Measurements from ENCODE around the gene ZNF546. TPM values are rescaled to one million over a fixed set of nuclear protein-coding genes. Genes with fewer than 3 reads are reported as not detected.
"Not testable (repeated sequence)": the region's sequence is repeated elsewhere in the genome, so short reads cannot be mapped to it uniquely, and the experiment has no call there.

Gene ZNF546
- total RNA-seq, 1 experiment from 2014 or later = 2.9 TPM

- DNase-seq (ENCODE audit: low read depth in 1 of 2, low spot score in 2 of 2) = peak; percentile 55 to 83
- 0 out of 2 replicates have a peak, but pooled peaks cover 5% of the 10 kb centered on the region for H3K36me3 ChIP-seq
- peak overlapping the region; percentile 51 for H3K4me3 ChIP-seq
- no peaks in the 10 kb centered on the region for H3K27me3 ChIP-seq (replicated peaks)
- H3K4me1 ChIP-seq (replicated peaks) = peaks cover 8% of the 10 kb centered on the region
- 0 out of 2 replicates have a peak, but pooled peaks cover 8% of the 10 kb centered on the region for H3K9me3 ChIP-seq (replicated peaks)
- peak overlapping the region; percentile 53 for H3K27ac ChIP-seq
Measured at GRCh38 chr19:39996218-39996810, 546 bp upstream of the ZNF546 start.

GRCh38 chr19:39997638-39998216, 867 bp downstream of the ZNF546 start:
- Histone ChIP-seq H3K36me3 (0 out of 2 replicates have a peak, but pooled peaks cover 5% of the 10 kb centered on the region), H3K4me3 (peak overlapping the region; percentile 51), H3K27me3 (replicated peaks) (no peaks in the 10 kb centered on the region), H3K9me3 (replicated peaks) (0 out of 2 replicates have a peak, but pooled peaks cover 8% of the 10 kb centered on the region), H3K4me1 (replicated peaks) (peaks cover 8% of the 10 kb centered on the region), H3K27ac (peak overlapping the region; percentile 53)
- no peak for DNase-seq (ENCODE audit: low read depth in 1 of 2, low spot score in 2 of 2)

GRCh38 chr19:39998501-39998900, 1.6 kb downstream of the ZNF546 start:
- 0 out of 2 replicates have a peak, but pooled peaks cover 5% of the 10 kb centered on the region for H3K36me3 ChIP-seq
- H3K27ac ChIP-seq = no peak overlapping the region
- no peak overlapping the region for H3K4me3 ChIP-seq
- H3K9me3 ChIP-seq (replicated peaks) = 0 out of 2 replicates have a peak, but pooled peaks cover 8% of the 10 kb centered on the region
- no peak for DNase-seq (ENCODE audit: low read depth in 1 of 2, low spot score in 2 of 2)
- H3K4me1 ChIP-seq (replicated peaks) = peaks cover 8% of the 10 kb centered on the region
- H3K27me3 ChIP-seq (replicated peaks) = no peaks in the 10 kb centered on the region

GRCh38 chr19:40005691-40006272, 8.9 kb downstream of the ZNF546 start:
- Histone ChIP-seq H3K4me1 (replicated peaks) (peaks cover 8% of the 10 kb centered on the region), H3K4me3 (no peak overlapping the region), H3K9me3 (replicated peaks) (0 out of 2 replicates have a peak, but pooled peaks cover 2% of the 10 kb centered on the region), H3K27me3 (replicated peaks) (no peaks in the 10 kb centered on the region), H3K27ac (no peak overlapping the region), H3K36me3 (peaks cover 19% of the 10 kb centered on the region)
- DNase-seq (ENCODE audit: low read depth in 1 of 2, low spot score in 2 of 2) = no peak

GRCh38 chr19:40006273-40006691, 9.4 kb downstream of the ZNF546 start:
- H3K27ac ChIP-seq = no peak overlapping the region

GRCh38 chr19:40009674-40010073, 12.8 kb downstream of the ZNF546 start:
- no peak overlapping the region for H3K4me3 ChIP-seq
- peaks cover 12% of the 10 kb centered on the region for H3K9me3 ChIP-seq (replicated peaks)
- no peaks in the 10 kb centered on the region for H3K27me3 ChIP-seq (replicated peaks)
- DNase-seq (ENCODE audit: low read depth in 1 of 2, low spot score in 2 of 2) = no peak
- peaks cover 8% of the 10 kb centered on the region for H3K4me1 ChIP-seq (replicated peaks)
- H3K27ac ChIP-seq = no peak overlapping the region
- H3K36me3 ChIP-seq = peaks cover 29% of the 10 kb centered on the region

More at GRCh38 chr19:40006273-40006691, 9.4 kb downstream of the ZNF546 start:
- peak in 1 of 2 experiments; percentile 48 for DNase-seq (ENCODE audit: low read depth in 1 of 2, low spot score in 2 of 2)
- Histone ChIP-seq H3K4me3 (no peak overlapping the region), H3K4me1 (replicated peaks) (peaks cover 8% of the 10 kb centered on the region), H3K9me3 (replicated peaks) (0 out of 2 replicates have a peak, but pooled peaks cover 2% of the 10 kb centered on the region), H3K36me3 (peaks cover 19% of the 10 kb centered on the region), H3K27me3 (replicated peaks) (no peaks in the 10 kb centered on the region)

GRCh38 chr19:40013991-40014390, 17.1 kb downstream of the ZNF546 start:
- Histone ChIP-seq H3K9me3 (replicated peaks) (peaks cover 23% of the 10 kb centered on the region), H3K4me3 (no peak overlapping the region), H3K4me1 (replicated peaks) (no peaks in the 10 kb centered on the region), H3K27ac (no peak overlapping the region), H3K27me3 (replicated peaks) (no peaks in the 10 kb centered on the region), H3K36me3 (peaks cover 14% of the 10 kb centered on the region)
- no peak for DNase-seq (ENCODE audit: low read depth in 1 of 2, low spot score in 2 of 2)

GRCh38 chr19:40023969-40024368, 27.1 kb downstream of the ZNF546 start:
- Histone ChIP-seq H3K27ac (no peak overlapping the region), H3K36me3 (no peaks in the 10 kb centered on the region), H3K4me1 (replicated peaks) (no peaks in the 10 kb centered on the region), H3K4me3 (no peak overlapping the region), H3K27me3 (replicated peaks) (no peaks in the 10 kb centered on the region), H3K9me3 (replicated peaks) (peaks cover 31% of the 10 kb centered on the region; the same call in 1 of the 2 replicates)
- DNase-seq (ENCODE audit: low read depth in 1 of 2, low spot score in 2 of 2) = no peak

- H3K4me1 ChIP-seq (replicated peaks) = no peaks in the 10 kb centered on the region
- H3K9me3 ChIP-seq (replicated peaks) = peaks cover 33% of the 10 kb centered on the region
- no peaks in the 10 kb centered on the region for H3K27me3 ChIP-seq (replicated peaks)
- no peaks in the 10 kb centered on the region for H3K36me3 ChIP-seq
- no peak overlapping the region for H3K4me3 ChIP-seq
- DNase-seq (ENCODE audit: low read depth in 1 of 2, low spot score in 2 of 2) = no peak
- H3K27ac ChIP-seq = no peak overlapping the region
Measured at GRCh38 chr19:40025938-40026596, 29.2 kb downstream of the ZNF546 start.

GRCh38 chr19:40026597-40026970, 29.7 kb downstream of the ZNF546 start:
- H3K4me1 ChIP-seq (replicated peaks) = no peaks in the 10 kb centered on the region
- peaks cover 33% of the 10 kb centered on the region for H3K9me3 ChIP-seq (replicated peaks)
- H3K27me3 ChIP-seq (replicated peaks) = no peaks in the 10 kb centered on the region
- no peak overlapping the region for H3K4me3 ChIP-seq
- H3K27ac ChIP-seq = no peak overlapping the region
- H3K36me3 ChIP-seq = no peaks in the 10 kb centered on the region
- no peak for DNase-seq (ENCODE audit: low read depth in 1 of 2, low spot score in 2 of 2)

- H3K9me3 ChIP-seq (replicated peaks) = peaks cover 21% of the 10 kb centered on the region
- no peak for DNase-seq (ENCODE audit: low read depth in 1 of 2, low spot score in 2 of 2)
- H3K4me3 ChIP-seq = no peak overlapping the region
- peaks cover 13% of the 10 kb centered on the region; the same call in 1 of the 2 replicates for H3K36me3 ChIP-seq
- no peaks in the 10 kb centered on the region for H3K4me1 ChIP-seq (replicated peaks)
- H3K27me3 ChIP-seq (replicated peaks) = no peaks in the 10 kb centered on the region
- no peak overlapping the region for H3K27ac ChIP-seq
Measured at GRCh38 chr19:40033989-40034560, 37.2 kb downstream of the ZNF546 start.

- Histone ChIP-seq H3K27me3 (replicated peaks) (no peaks in the 10 kb centered on the region), H3K4me1 (replicated peaks) (no peaks in the 10 kb centered on the region), H3K36me3 (peaks cover 13% of the 10 kb centered on the region; the same call in 1 of the 2 replicates), H3K27ac (no peak overlapping the region), H3K4me3 (no peak overlapping the region), H3K9me3 (replicated peaks) (peaks cover 20% of the 10 kb centered on the region)
- DNase-seq (ENCODE audit: low read depth in 1 of 2, low spot score in 2 of 2) = no peak
Measured at GRCh38 chr19:40035996-40036395, 39.1 kb downstream of the ZNF546 start.

GRCh38 chr19:40038047-40038446, 41.2 kb downstream of the ZNF546 start:
- H3K36me3 ChIP-seq = peaks cover 15% of the 10 kb centered on the region; the same call in 1 of the 2 replicates
- not testable (repeated sequence) for H3K4me1 ChIP-seq (replicated peaks); DNase-seq (ENCODE audit: low read depth in 1 of 2, low spot score in 2 of 2); H3K4me3 ChIP-seq; H3K27ac ChIP-seq; H3K27me3 ChIP-seq (replicated peaks)
- H3K9me3 ChIP-seq (replicated peaks) = peaks cover 18% of the 10 kb centered on the region

Measured in SJSA1 (cell line).